ENCODE results near the gene LAMTOR5. TPM values are rescaled to one million over a fixed set of nuclear protein-coding genes. Genes with fewer than 3 reads are reported as not detected.

Gene LAMTOR5
- polyA plus RNA-seq, 3 donors = 304 to 420 (median 368) TPM

GRCh38 chr1:110360431-110360830 is 47.1 kb downstream of the LAMTOR5 start:
- Histone ChIP-seq H3K4me1 (ENCODE audit: control insufficient read depth in 1 of 2, insufficient read depth in 2 of 2, low read length in 2 of 2) (peaks cover 5 to 10% of the 10 kb centered on the region in 2 donors), H2AFZ (ENCODE audit: insufficient read depth, low read depth, low read length, poor library complexity, severe bottlenecking) (no peak overlapping the region), H3K9ac (ENCODE audit: insufficient read depth, low read length, poor library complexity, severe bottlenecking) (no peak overlapping the region), H3K4me2 (replicated peaks; ENCODE audit: extremely low read depth, low read length, poor library complexity, severe bottlenecking) (no peak overlapping the region), H3K36me3 (replicated peaks in 1 of 2; ENCODE audit: control insufficient read depth in 1 of 2, insufficient read depth in 2 of 2, low read length in 2 of 2) (peaks cover 35 to 65% of the 10 kb centered on the region in 2 donors), H3K9me3 (replicated peaks in 1 of 2; ENCODE audit: control insufficient read depth in 1 of 2, insufficient read depth in 1 of 2, low read length in 2 of 2) (no peaks in the 10 kb centered on the region), H3K79me2 (ENCODE audit: insufficient read depth, low read length) (peaks cover 91% of the 10 kb centered on the region), H3K27ac (ENCODE audit: low read depth in 1 of 2, low read length in 2 of 2) (peak overlapping the region in 1 of 2 donors; percentile 13), H3K27me3 (ENCODE audit: control insufficient read depth in 2 of 2, insufficient read depth in 2 of 2, low read length in 2 of 2) (no peaks in the 10 kb centered on the region), H4K20me1 (ENCODE audit: insufficient read depth, low read length) (no peaks in the 10 kb centered on the region), H3K4me3 (replicated peaks in 1 of 3; ENCODE audit: low read depth in 2 of 3, low read length in 3 of 3) (no peak overlapping the region)
- WGBS (ENCODE audit: insufficient coverage) = no CpG with 5 or more reads among the region's 2 CpGs
- Mint-ChIP-seq H3K4me1 (peaks cover 7% of the 10 kb centered on the region), H3K4me3 (no peak overlapping the region), H3K36me3 (peaks cover 25 to 53% of the 10 kb centered on the region in 2 donors), H3K27ac (peak overlapping the region in 1 of 7 donors; percentile 27), H3K27me3 (ENCODE audit: low read depth in 3 of 3) (no peaks in the 10 kb centered on the region), H3K9me3 (peaks cover 0 to 2% (median 0%) of the 10 kb centered on the region in 7 donors)
- DNase-seq = peak; percentile 7 to 41 (median 29)
- no peak for TF ChIP-seq CTCF (IDR thresholded peaks at IDR 0.05)
- intact Hi-C loops (cut with micrococcal nuclease) = no loop called here

- no peak overlapping the region for H3K4me3 ChIP-seq (replicated peaks in 1 of 3; ENCODE audit: low read depth in 2 of 3, low read length in 3 of 3)
- H3K9ac ChIP-seq (ENCODE audit: insufficient read depth, low read length, poor library complexity, severe bottlenecking) = no peak overlapping the region
- H3K27me3 Mint-ChIP-seq (ENCODE audit: low read depth in 3 of 3) = no peaks in the 10 kb centered on the region
- peaks cover 99% of the 10 kb centered on the region for H3K79me2 ChIP-seq (ENCODE audit: insufficient read depth, low read length)
- H3K36me3 ChIP-seq (replicated peaks in 1 of 2; ENCODE audit: control insufficient read depth in 1 of 2, insufficient read depth in 2 of 2, low read length in 2 of 2) = peaks cover 17 to 54% of the 10 kb centered on the region in 2 donors
- peaks cover 10% of the 10 kb centered on the region for H4K20me1 ChIP-seq (ENCODE audit: insufficient read depth, low read length)
- no peak overlapping the region for H2AFZ ChIP-seq (ENCODE audit: insufficient read depth, low read depth, low read length, poor library complexity, severe bottlenecking)
- DNase-seq = no peak
- H3K4me1 Mint-ChIP-seq = peaks cover 10% of the 10 kb centered on the region
- peak overlapping the region in 1 of 2 donors; percentile 33 for H3K27ac ChIP-seq (ENCODE audit: low read depth in 1 of 2, low read length in 2 of 2)
- TF ChIP-seq CTCF (IDR thresholded peaks at IDR 0.05) = no peak
- WGBS (ENCODE audit: insufficient coverage) = 100% methylated on average over 1 of the region's 2 CpGs
- peaks cover 5 to 10% of the 10 kb centered on the region in 2 donors for H3K4me1 ChIP-seq (ENCODE audit: control insufficient read depth in 1 of 2, insufficient read depth in 2 of 2, low read length in 2 of 2)
- H3K9me3 ChIP-seq (replicated peaks in 1 of 2; ENCODE audit: control insufficient read depth in 1 of 2, insufficient read depth in 1 of 2, low read length in 2 of 2) = no peaks in the 10 kb centered on the region
- intact Hi-C loops (cut with micrococcal nuclease) = no loop called here
- peaks cover 15 to 38% of the 10 kb centered on the region in 2 donors for H3K36me3 Mint-ChIP-seq
- H3K27me3 ChIP-seq (ENCODE audit: control insufficient read depth in 2 of 2, insufficient read depth in 2 of 2, low read length in 2 of 2) = no peaks in the 10 kb centered on the region
- peaks cover 0 to 2% (median 0%) of the 10 kb centered on the region in 7 donors for H3K9me3 Mint-ChIP-seq
- no peak overlapping the region for H3K4me2 ChIP-seq (replicated peaks; ENCODE audit: extremely low read depth, low read length, poor library complexity, severe bottlenecking)
- H3K4me3 Mint-ChIP-seq = no peak overlapping the region
- peak overlapping the region in 2 of 7 donors; percentile 6 to 57 for H3K27ac Mint-ChIP-seq
Measured at GRCh38 chr1:110356379-110356778, 51.1 kb downstream of the LAMTOR5 start.
